ENCODE data around the gene XPC. TPM values are rescaled to one million over a fixed set of nuclear protein-coding genes. Genes with fewer than 3 reads are reported as not detected.
"Not testable (repeated sequence)": the region's sequence is repeated elsewhere in the genome, so short reads cannot be mapped to it uniquely, and the experiment has no call there.

Gene XPC
- polyA plus RNA-seq (2013) = 29.4 TPM

DNA sequence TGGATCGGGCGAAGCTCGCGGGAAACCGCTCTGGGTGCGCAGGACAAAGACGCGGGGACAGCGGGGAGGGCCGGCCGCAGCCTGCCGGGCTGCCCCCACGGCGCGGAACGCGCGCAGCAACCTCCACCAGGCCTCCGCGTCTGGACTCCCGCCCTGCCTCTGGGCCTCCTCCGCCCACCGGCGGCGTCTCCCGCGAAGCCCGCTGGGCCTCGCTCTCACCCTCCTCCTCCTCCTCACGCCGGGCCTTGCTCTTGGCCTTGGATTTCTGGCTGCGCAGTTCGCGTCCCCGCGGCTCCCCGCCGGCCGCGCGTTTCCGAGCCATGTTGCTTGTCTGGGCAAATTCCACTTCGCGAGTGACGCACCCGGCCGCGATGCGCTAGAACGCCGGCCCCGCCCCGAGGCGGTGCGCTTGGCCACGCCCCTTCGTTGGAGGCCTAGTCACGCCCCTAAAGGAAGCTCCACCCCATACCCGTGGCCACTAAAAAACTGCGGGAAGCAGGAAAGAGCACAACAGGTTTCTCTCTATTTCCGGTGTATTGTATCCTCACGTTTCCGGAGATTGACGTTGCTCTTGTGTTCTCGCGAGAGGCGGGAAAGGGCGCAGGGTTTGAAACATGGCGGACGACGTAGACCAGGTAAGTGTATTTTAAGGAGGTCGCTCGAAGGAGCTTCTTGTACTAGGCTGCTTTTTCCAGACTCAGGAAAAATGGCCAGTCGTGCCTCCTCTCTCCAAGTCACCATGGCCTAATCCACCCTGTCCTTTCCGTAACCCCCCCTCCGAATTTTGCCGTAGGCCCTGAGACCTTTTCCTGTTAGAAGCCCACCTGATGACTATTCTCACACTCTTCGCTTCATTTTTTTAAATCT lies at the start of gene XPC, which contains the start of gene LSM3:
Gene XPC (minus strand): TSS at position 355 of the 867 bp plus-strand sequence. CDS start 33 bp downstream, at position 322.
Gene LSM3 (plus strand): TSS at position 571 of the 867 bp plus-strand sequence. CDS start 44 bp downstream, at position 615.
- whole genome bisulfite sequencing (ENCODE audit: insufficient coverage) = 0% methylated on average over 74 of the region's 78 CpGs
- Histone ChIP-seq H3K4me1 (ENCODE audit: control extremely low read depth in 1 of 4, control insufficient read depth in 4 of 4, insufficient read depth in 4 of 4, low read length in 3 of 4) (peaks cover 16 to 39% (median 32%) of the 10 kb centered on the region in 4 experiments), H3K36me3 (ENCODE audit: control insufficient read depth in 4 of 4, insufficient read depth in 4 of 4, low read length in 3 of 4) (peaks cover 6 to 23% (median 15%) of the 10 kb centered on the region in 4 experiments), H3K4me3 (ENCODE audit: control insufficient read depth in 1 of 7, extremely low read depth in 1 of 7, insufficient read depth in 4 of 7, low read depth in 2 of 7, low read length in 6 of 7) (peak within 1 kb of the TSS; percentile 83 to 98 (median 93)), H3K27ac (ENCODE audit: insufficient read depth in 1 of 2, low read depth in 1 of 2, low read length in 2 of 2, poor library complexity in 1 of 2, severe bottlenecking in 2 of 2) (peak within 1 kb of the TSS; percentile 96 to 98), H3K27me3 (replicated peaks in 2 of 5; ENCODE audit: control insufficient read depth in 4 of 5, insufficient read depth in 5 of 5, low read length in 4 of 5) (peaks cover 0 to 3% (median 0%) of the 10 kb centered on the region in 5 experiments), H3K9me3 (ENCODE audit: control extremely low read depth in 1 of 5, control insufficient read depth in 4 of 5, insufficient read depth in 2 of 5, low read depth in 1 of 5, low read length in 4 of 5) (no peaks in the 10 kb centered on the region)
- POLR2A ChIA-PET = interaction anchor here (0.7 to 1.6 kb wide), 6 partner anchors 13 to 283 kb away, joined by 3 to 8 read pairs (median 6); no protein-coding TSS in a partner anchor
- CTCF ChIA-PET = interaction anchor here (0.9 to 2.8 kb wide), 9 partner anchors 20 to 54 kb away, joined by 3 to 9 read pairs (median 4); partner anchors contain the start of genes CHCHD4 and TMEM43
- DNase-seq = peak; percentile 98 to 99 (median 99)

DNA sequence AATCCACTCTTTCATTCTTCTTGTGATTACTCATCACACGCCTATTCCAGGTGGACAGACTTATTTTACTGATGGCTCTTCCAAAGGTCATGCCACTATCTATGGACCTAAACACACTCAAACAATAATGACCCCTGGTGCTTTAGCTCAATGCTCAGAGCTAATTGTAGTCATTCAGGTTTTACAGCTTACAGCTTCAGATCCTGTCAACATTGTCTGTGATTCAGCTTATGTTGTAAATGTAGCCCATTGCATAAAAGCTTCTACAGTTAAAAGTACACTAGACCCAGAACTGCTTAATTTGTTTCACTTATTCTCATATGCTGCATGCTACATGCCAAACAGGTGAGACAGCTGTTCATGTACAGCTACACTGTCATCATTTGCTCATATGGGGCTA lies 49.5 kb upstream of the XPC start:
- no peaks in the 10 kb centered on the region for H3K36me3 ChIP-seq (ENCODE audit: control insufficient read depth in 4 of 4, insufficient read depth in 4 of 4, low read length in 3 of 4)
- DNase-seq = no peak
- H3K4me3 ChIP-seq (ENCODE audit: control insufficient read depth in 1 of 7, extremely low read depth in 1 of 7, insufficient read depth in 4 of 7, low read depth in 2 of 7, low read length in 6 of 7) = no peak overlapping the region
- ChIA-PET POLR2A (no interaction called here), CTCF (interaction anchor here (0.6 to 6.0 kb wide), 4 partner anchors 8 to 309 kb away, joined by 3 to 65 read pairs (median 11); no protein-coding TSS in a partner anchor)
- H3K27me3 ChIP-seq (replicated peaks in 2 of 5; ENCODE audit: control insufficient read depth in 4 of 5, insufficient read depth in 5 of 5, low read length in 4 of 5) = no peaks in the 10 kb centered on the region
- no peak overlapping the region for H3K27ac ChIP-seq (ENCODE audit: insufficient read depth in 1 of 2, low read depth in 1 of 2, low read length in 2 of 2, poor library complexity in 1 of 2, severe bottlenecking in 2 of 2)
- peaks cover 15 to 33% (median 27%) of the 10 kb centered on the region in 4 experiments for H3K4me1 ChIP-seq (ENCODE audit: control extremely low read depth in 1 of 4, control insufficient read depth in 4 of 4, insufficient read depth in 4 of 4, low read length in 3 of 4)
- peaks cover 1 to 14% (median 3%) of the 10 kb centered on the region in 5 experiments for H3K9me3 ChIP-seq (ENCODE audit: control extremely low read depth in 1 of 5, control insufficient read depth in 4 of 5, insufficient read depth in 2 of 5, low read depth in 1 of 5, low read length in 4 of 5)
- WGBS (ENCODE audit: insufficient coverage) = 100% methylated on average over 1 of the region's 1 CpG

DNA sequence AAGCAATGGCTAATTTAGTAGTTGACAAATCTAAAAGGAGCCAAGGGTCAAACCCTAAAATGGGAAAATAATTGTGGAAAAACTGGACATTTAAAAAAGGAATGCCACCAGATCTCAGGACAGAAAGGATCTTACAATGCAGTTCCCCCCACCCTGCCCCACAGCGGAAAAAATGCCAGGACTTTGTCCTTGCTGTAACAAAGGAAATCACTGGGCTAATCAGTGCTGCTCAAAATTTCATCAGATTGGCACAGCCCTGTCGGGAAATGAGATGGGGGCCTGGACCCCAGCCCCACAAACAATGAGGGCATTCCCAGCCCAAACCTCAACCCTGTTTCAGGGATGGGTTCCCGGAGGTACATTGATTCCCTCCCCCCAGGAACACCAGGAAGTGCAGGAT lies 48.0 kb upstream of the XPC start:
- H3K27me3 ChIP-seq (replicated peaks in 2 of 5; ENCODE audit: control insufficient read depth in 4 of 5, insufficient read depth in 5 of 5, low read length in 4 of 5); H3K36me3 ChIP-seq (ENCODE audit: control insufficient read depth in 4 of 4, insufficient read depth in 4 of 4, low read length in 3 of 4); H3K4me3 ChIP-seq (ENCODE audit: control insufficient read depth in 1 of 7, extremely low read depth in 1 of 7, insufficient read depth in 4 of 7, low read depth in 2 of 7, low read length in 6 of 7); H3K27ac ChIP-seq (ENCODE audit: insufficient read depth in 1 of 2, low read depth in 1 of 2, low read length in 2 of 2, poor library complexity in 1 of 2, severe bottlenecking in 2 of 2); POLR2A ChIA-PET; DNase-seq: not testable (repeated sequence)
- CTCF ChIA-PET = interaction anchor here (1.1 to 1.3 kb wide), 3 partner anchors 10 to 242 kb away, joined by 3 to 6 read pairs (median 5); no protein-coding TSS in a partner anchor
- WGBS (ENCODE audit: insufficient coverage) = 93% methylated on average over 3 of the region's 3 CpGs
- Histone ChIP-seq H3K4me1 (ENCODE audit: control extremely low read depth in 1 of 4, control insufficient read depth in 4 of 4, insufficient read depth in 4 of 4, low read length in 3 of 4) (peaks cover 5 to 21% (median 15%) of the 10 kb centered on the region in 4 experiments), H3K9me3 (ENCODE audit: control extremely low read depth in 1 of 5, control insufficient read depth in 4 of 5, insufficient read depth in 2 of 5, low read depth in 1 of 5, low read length in 4 of 5) (peaks cover 5 to 24% (median 7%) of the 10 kb centered on the region in 5 experiments)

DNA sequence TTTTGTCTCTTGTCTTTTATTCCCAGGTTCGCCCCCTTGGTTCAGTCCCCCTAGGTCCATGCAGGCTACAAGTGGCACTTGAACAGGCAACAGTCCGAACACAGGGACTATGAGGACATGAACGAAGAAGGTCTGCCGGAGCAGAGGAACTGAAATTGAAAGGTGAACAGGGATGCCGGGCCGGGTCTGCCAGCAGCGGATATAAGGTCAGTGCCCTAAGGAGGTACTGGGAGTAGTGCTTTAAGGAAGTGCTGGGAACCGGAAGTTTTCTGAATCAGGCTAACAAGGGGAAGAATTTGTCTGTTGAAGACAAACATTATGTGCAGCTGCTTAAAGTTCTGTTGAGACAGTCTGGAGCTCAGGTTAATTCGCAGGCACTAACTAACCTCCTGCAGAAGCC lies 47.0 kb upstream of the XPC start:
- CTCF ChIA-PET = interaction anchor here (1.1 to 1.3 kb wide), 3 partner anchors 9 to 243 kb away, joined by 3 to 6 read pairs (median 5); no protein-coding TSS in a partner anchor
- POLR2A ChIA-PET = no interaction called here
- H3K4me3 ChIP-seq (ENCODE audit: control insufficient read depth in 1 of 7, extremely low read depth in 1 of 7, insufficient read depth in 4 of 7, low read depth in 2 of 7, low read length in 6 of 7) = no peak overlapping the region
- peaks cover 0 to 2% (median 0%) of the 10 kb centered on the region in 4 experiments for H3K36me3 ChIP-seq (ENCODE audit: control insufficient read depth in 4 of 4, insufficient read depth in 4 of 4, low read length in 3 of 4)
- WGBS (ENCODE audit: insufficient coverage) = 58% methylated on average over 8 of the region's 9 CpGs
- peaks cover 2 to 12% (median 6%) of the 10 kb centered on the region in 4 experiments for H3K4me1 ChIP-seq (ENCODE audit: control extremely low read depth in 1 of 4, control insufficient read depth in 4 of 4, insufficient read depth in 4 of 4, low read length in 3 of 4)
- peaks cover 5 to 30% (median 7%) of the 10 kb centered on the region in 5 experiments for H3K9me3 ChIP-seq (ENCODE audit: control extremely low read depth in 1 of 5, control insufficient read depth in 4 of 5, insufficient read depth in 2 of 5, low read depth in 1 of 5, low read length in 4 of 5)
- no peak for DNase-seq
- no peak overlapping the region for H3K27ac ChIP-seq (ENCODE audit: insufficient read depth in 1 of 2, low read depth in 1 of 2, low read length in 2 of 2, poor library complexity in 1 of 2, severe bottlenecking in 2 of 2)
- no peaks in the 10 kb centered on the region for H3K27me3 ChIP-seq (replicated peaks in 2 of 5; ENCODE audit: control insufficient read depth in 4 of 5, insufficient read depth in 5 of 5, low read length in 4 of 5)

DNA sequence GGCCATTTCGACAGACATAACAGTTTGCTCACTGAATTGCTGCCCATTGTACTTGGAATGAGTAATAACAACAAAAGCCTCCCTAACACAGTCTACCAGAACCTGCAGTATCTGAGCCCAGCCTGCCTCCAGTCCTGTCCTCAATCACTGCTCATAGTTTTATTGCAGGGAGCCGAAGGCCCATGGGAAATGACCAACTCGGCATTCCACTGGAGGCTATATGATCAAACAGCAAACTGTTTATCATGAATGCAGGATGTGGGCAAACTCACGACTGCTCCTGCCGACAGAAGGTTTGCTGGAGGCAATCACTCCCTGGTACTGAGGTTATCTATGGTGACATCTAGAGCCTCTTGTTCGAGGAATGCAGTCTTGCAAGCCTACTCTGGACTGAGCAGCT lies 46.5 kb upstream of the XPC start:
- H3K9me3 ChIP-seq (ENCODE audit: control extremely low read depth in 1 of 5, control insufficient read depth in 4 of 5, insufficient read depth in 2 of 5, low read depth in 1 of 5, low read length in 4 of 5) = peaks cover 5 to 34% (median 7%) of the 10 kb centered on the region in 5 experiments
- H3K27me3 ChIP-seq (replicated peaks in 2 of 5; ENCODE audit: control insufficient read depth in 4 of 5, insufficient read depth in 5 of 5, low read length in 4 of 5) = no peaks in the 10 kb centered on the region
- no peak overlapping the region for H3K4me3 ChIP-seq (ENCODE audit: control insufficient read depth in 1 of 7, extremely low read depth in 1 of 7, insufficient read depth in 4 of 7, low read depth in 2 of 7, low read length in 6 of 7)
- POLR2A ChIA-PET = no interaction called here
- WGBS (ENCODE audit: insufficient coverage) = 72% methylated on average over 4 of the region's 6 CpGs
- peaks cover 0 to 2% (median 0%) of the 10 kb centered on the region in 4 experiments for H3K36me3 ChIP-seq (ENCODE audit: control insufficient read depth in 4 of 4, insufficient read depth in 4 of 4, low read length in 3 of 4)
- H3K27ac ChIP-seq (ENCODE audit: insufficient read depth in 1 of 2, low read depth in 1 of 2, low read length in 2 of 2, poor library complexity in 1 of 2, severe bottlenecking in 2 of 2) = no peak overlapping the region
- DNase-seq = no peak
- CTCF ChIA-PET = interaction anchor here (1.3 kb wide), 2 partner anchors 8 to 21 kb away, joined by 5 to 6 read pairs; no protein-coding TSS in a partner anchor
- H3K4me1 ChIP-seq (ENCODE audit: control extremely low read depth in 1 of 4, control insufficient read depth in 4 of 4, insufficient read depth in 4 of 4, low read length in 3 of 4) = peaks cover 0 to 8% (median 3%) of the 10 kb centered on the region in 4 experiments

DNA sequence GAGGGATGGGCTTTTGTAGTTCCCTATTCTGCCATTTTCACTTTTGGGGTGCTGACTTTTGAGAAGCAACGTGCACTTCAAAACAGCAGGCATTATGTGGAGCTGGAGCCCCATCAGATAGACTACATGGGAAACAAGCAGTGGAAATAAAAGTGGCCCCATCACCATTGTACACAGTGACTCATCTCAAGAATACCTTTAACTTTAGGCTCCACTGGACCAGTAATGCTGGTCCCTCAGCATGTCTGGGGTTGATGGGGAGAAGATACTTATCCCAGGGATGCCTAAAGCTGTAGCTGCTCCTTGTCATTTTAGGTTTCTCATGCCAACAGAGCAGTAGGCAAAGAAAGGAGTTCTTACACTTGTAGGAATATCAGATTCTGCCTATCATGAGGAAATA lies 45.2 kb upstream of the XPC start:
- Histone ChIP-seq H3K9me3 (ENCODE audit: control extremely low read depth in 1 of 5, control insufficient read depth in 4 of 5, insufficient read depth in 2 of 5, low read depth in 1 of 5, low read length in 4 of 5) (peaks cover 5 to 36% (median 7%) of the 10 kb centered on the region in 5 experiments), H3K27ac (ENCODE audit: insufficient read depth in 1 of 2, low read depth in 1 of 2, low read length in 2 of 2, poor library complexity in 1 of 2, severe bottlenecking in 2 of 2) (no peak overlapping the region), H3K4me1 (ENCODE audit: control extremely low read depth in 1 of 4, control insufficient read depth in 4 of 4, insufficient read depth in 4 of 4, low read length in 3 of 4) (peaks cover 0 to 8% (median 3%) of the 10 kb centered on the region in 4 experiments), H3K4me3 (ENCODE audit: control insufficient read depth in 1 of 7, extremely low read depth in 1 of 7, insufficient read depth in 4 of 7, low read depth in 2 of 7, low read length in 6 of 7) (no peak overlapping the region), H3K27me3 (replicated peaks in 2 of 5; ENCODE audit: control insufficient read depth in 4 of 5, insufficient read depth in 5 of 5, low read length in 4 of 5) (no peaks in the 10 kb centered on the region), H3K36me3 (ENCODE audit: control insufficient read depth in 4 of 4, insufficient read depth in 4 of 4, low read length in 3 of 4) (peaks cover 0 to 2% (median 0%) of the 10 kb centered on the region in 4 experiments)
- POLR2A ChIA-PET = no interaction called here
- DNase-seq = no peak
- CTCF ChIA-PET = interaction anchor here (1.2 to 3.4 kb wide), 5 partner anchors 8 to 237 kb away, joined by 3 to 19 read pairs (median 3); no protein-coding TSS in a partner anchor
- 100% methylated on average over 1 of the region's 1 CpG for WGBS (ENCODE audit: insufficient coverage)
